Left renal cortex interstitium (tissue), 4 donors: Measurements from ENCODE around the gene GIMAP7. TPM values are rescaled to one million over a fixed set of nuclear protein-coding genes. Genes with fewer than 3 reads are reported as not detected.
"Not testable (repeated sequence)": the region's sequence is repeated elsewhere in the genome, so short reads cannot be mapped to it uniquely, and the experiment has no call there.

Experiments used
- DNase-seq, 4 donors: peaks; one replicate each; pipeline ENCODE4 v3.0.0-alpha.2; 2013; ENCODE audit warnings: low read depth in 4 of 4, low spot score in 2 of 4, missing footprints in 1 of 4
- polyA plus RNA-seq, 4 donors: library from polyadenylated mRNA; unstranded; fragments of 120-200 nt; gene quantifications; one replicate each; pipeline ENCODE4 v1.2.1, GENCODE V29; 2013; ENCODE audit not compliant: insufficient read length in 4 of 4

Gene GIMAP7
- polyA plus RNA-seq: 10 to 100 TPM; 11.4 to 19.6 (median 15.2) TPM

GRCh38 chr7:150514748-150515222 is at the start of gene GIMAP7:
GIMAP7 (plus strand) TSS chr7:150514872; CDS start chr7:150519975, 5,103 bp downstream.
- DNase-seq: no peak

- DNase-seq: no peak
Measured at GRCh38 chr7:150464962-150465361, 49.7 kb upstream of the GIMAP7 start.

- DNase-seq: no peak
Measured at GRCh38 chr7:150465414-150465813, 49.3 kb upstream of the GIMAP7 start.

- DNase-seq: no peak
Measured at GRCh38 chr7:150466477-150466876, 48.2 kb upstream of the GIMAP7 start.

DNA sequence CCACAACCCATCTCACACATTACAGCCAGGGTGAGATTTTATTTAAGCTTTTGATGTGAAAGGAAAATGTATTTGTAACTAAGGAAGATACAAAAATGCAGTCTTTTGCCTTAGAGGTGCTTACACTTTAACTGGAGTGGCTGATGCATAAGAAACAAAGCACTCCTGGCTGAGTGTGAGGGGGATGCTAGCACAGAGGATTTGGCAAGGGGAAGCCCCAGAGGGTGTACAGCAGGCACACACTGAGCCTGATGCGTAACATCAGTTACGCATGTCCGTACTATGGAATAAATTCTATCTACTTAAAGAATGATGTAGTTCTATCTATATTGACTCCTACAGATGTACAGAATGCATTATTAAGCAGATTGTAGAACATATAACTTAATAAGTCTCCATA is 46.4 kb upstream of the GIMAP7 start:
- no peak for DNase-seq

DNA sequence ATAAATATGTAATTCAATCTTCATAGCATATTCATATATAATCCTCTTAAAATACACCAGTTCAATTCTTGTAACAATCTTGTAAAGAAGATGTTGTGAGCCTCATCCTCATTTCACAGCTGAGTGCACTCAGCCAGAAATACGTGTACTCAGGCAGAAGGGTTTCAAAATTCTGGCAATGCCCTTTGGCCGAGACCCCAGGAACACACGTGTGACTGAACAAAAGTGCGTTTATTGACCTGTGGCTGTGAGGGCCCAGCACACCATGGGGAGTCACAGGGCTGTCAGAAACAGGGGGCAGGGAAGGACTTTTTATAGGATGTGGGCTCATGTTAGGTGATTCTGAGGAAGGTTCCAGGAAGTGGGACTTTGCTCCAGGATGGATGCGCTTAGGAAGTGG is 42.8 kb upstream of the GIMAP7 start:
- DNase-seq: no peak

- DNase-seq: no peak
Measured at GRCh38 chr7:150473902-150474301, 40.8 kb upstream of the GIMAP7 start.

- no peak for DNase-seq
Measured at GRCh38 chr7:150476285-150476684, 38.4 kb upstream of the GIMAP7 start.

GRCh38 chr7:150476819-150477631 is 37.6 kb upstream of the GIMAP7 start:
- no peak for DNase-seq

DNA sequence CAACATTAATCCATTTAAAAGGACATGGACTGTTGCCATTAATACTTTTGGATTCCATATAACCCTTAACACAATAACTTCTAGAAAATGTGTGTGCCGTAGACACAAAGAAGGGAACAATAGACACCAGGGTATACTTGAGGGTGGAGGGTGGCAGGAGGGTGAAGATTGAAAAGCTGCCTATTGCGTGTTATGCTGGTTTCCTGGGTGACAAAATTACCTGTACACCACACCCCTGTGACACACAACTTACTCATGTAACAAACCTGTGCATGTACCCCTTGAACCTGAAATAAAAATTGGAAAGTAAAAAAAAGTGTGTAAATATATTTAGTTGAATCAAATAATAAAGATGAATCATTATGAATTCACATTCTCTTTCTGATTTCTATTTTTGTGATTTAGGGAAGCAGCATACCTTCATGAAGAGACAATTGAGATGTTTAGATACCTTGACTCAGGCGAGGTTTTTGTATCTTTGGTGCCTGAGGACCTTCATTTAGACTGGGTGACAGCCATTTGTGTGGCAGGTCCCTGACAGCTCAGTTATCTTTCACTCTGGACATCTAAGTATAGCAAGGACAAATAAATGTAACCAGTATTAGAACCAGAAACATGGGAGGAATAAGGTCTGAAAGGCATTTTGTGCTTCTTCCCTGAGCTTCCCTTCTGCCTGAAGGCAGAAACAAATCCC is 35.5 kb upstream of the GIMAP7 start:
- no peak for DNase-seq

DNA sequence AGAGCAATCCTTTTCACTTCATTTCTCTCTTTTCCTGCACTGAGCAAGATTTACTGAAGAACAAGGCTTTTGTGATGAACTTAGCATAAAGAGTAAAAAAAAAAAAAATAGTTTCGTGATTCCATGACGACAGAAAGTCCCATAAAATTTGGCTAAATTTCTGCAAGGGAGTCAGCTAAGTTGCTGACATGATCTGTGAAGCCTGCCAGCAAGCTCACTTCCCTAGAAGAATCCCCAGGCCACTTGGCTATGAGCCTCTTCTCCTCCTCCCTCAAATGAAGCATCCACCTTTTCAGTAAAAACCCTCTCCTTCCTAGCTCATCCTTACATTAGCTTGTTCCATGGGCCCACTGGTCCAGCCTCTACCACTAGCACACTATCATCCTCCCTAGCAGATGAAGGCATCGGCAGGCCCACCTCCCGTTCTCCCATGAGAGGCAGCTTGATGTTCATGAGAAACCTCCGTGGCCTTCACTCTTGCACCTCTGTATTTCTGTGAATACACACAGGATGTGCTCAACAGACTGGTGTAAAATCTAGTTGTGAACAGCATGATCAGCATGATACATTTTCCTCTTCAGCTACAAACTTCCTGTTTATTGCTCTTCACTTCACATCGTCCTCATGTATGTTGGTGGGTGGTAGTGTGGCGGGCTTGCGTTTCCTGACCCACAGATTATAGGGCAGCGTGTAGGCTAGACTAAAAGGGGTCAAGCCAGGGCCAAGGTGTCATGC is 33.3 kb upstream of the GIMAP7 start:
- no peak for DNase-seq

- no peak for DNase-seq
Measured at GRCh38 chr7:150481922-150482321, 32.8 kb upstream of the GIMAP7 start.

DNA sequence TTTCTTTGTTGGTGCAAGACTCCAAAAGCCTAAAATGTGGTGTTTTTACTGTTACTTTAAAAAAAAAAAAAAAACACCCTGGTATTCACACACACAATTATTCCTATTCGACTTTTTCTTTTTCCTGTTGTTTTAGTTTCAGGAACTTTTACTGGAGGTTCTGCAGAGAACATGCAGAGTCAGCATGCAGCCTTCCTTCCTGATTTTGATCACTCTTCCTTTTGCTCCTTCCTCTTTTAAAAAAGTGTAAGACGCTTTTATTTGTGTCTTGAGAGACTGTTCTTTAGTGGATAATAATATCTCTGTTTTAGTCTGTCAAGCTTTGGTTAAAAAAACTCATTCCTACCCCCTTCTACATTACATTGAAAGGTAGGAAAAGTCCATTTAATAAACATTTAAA is 31.2 kb upstream of the GIMAP7 start:
- not testable (repeated sequence) for DNase-seq

- DNase-seq: not testable (repeated sequence)
Measured at GRCh38 chr7:150484071-150484470, 30.6 kb upstream of the GIMAP7 start.

- DNase-seq: no peak
Measured at GRCh38 chr7:150487625-150488024, 27.0 kb upstream of the GIMAP7 start.

GRCh38 chr7:150489782-150490181 is 24.9 kb upstream of the GIMAP7 start:
- no peak for DNase-seq

DNA sequence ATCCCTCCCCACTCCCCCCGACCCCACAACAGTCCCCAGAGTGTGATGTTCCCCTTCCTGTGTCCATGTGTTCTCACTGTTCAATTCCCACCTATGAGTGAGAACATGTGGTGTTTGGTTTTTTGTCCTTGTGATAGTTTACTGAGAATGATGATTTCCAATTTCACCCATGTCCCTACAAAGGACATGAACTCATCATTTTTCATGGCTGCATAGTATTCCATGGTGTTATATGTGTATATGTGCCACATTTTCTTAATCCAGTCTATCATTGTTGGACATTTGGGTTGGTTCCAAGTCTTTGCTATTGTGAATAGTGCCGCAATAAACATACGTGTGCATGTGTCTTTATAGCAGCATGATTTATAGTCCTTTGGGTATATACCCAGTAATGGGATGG is 21.2 kb upstream of the GIMAP7 start:
- DNase-seq: not testable (repeated sequence)

- no peak for DNase-seq
Measured at GRCh38 chr7:150502519-150502918, 12.2 kb upstream of the GIMAP7 start.

DNA sequence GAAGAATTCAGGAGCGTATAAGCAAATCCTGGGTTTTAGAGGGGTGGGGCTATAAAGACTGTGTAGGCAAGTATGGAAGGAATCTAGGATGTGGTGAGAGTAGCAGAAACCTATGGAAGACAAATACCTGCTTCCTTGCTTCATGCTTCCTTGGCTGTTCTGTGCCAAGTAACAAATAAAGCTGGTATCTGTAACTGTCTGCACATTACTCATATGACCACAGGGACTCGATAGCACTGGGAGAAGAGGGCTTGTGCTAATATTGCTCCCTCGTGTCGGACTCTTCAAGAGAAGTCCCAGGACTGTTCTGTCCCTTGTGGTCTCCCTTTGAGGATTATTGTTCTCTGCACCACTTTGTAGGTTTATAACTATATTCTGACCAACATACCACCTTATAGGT is 11.5 kb upstream of the GIMAP7 start:
- DNase-seq: no peak

GRCh38 chr7:150503581-150503980 is 11.1 kb upstream of the GIMAP7 start:
- no peak for DNase-seq

GRCh38 chr7:150507947-150508602 is 6.6 kb upstream of the GIMAP7 start:
- DNase-seq: no peak
